Muscle of leg (tissue), 11 donors: ENCODE data around the gene TRPM3. TPM values are rescaled to one million over a fixed set of nuclear protein-coding genes. Genes with fewer than 3 reads are reported as not detected.
"Not testable (repeated sequence)": the region's sequence is repeated elsewhere in the genome, so short reads cannot be mapped to it uniquely, and the experiment has no call there.

Experiments
- DNase-seq: peaks from one replicate; pipeline ENCODE4 v3.0.0; 2013
- H3K27ac ChIP-seq: one replicate; pipeline ENCODE4 v1.5.1; 2013; ENCODE audit warnings: mild to moderate bottlenecking, low read length, control low read depth
- H3K27me3 ChIP-seq: one replicate; pipeline ENCODE4 v1.6.1; 2013; ENCODE audit warnings: low read length; ENCODE audit not compliant: control insufficient read depth, insufficient read depth
- H3K36me3 ChIP-seq: one replicate; pipeline ENCODE4 v1.6.1; 2013; ENCODE audit warnings: low read length; ENCODE audit not compliant: control insufficient read depth, insufficient read depth
- H3K4me1 ChIP-seq: one replicate; pipeline ENCODE4 v1.6.1; 2013; ENCODE audit warnings: low read length; ENCODE audit not compliant: control insufficient read depth, insufficient read depth
- H3K4me3 ChIP-seq: one replicate; pipeline ENCODE4 v1.5.1; 2013; ENCODE audit warnings: low read length, control low read depth
- H3K9me3 ChIP-seq: replicated peaks from 2 replicates; pipeline ENCODE4 v1.6.1; 2013; ENCODE audit warnings: low read depth, low read length; ENCODE audit not compliant: control insufficient read depth
- WGBS: methylation state at CpG from one replicate; pipeline ENCODE4 v1.1.5; 2013; ENCODE audit warnings: missing lambda C conversion rate; ENCODE audit not compliant: insufficient coverage; 5-methylcytosine and 5-hydroxymethylcytosine counted together
- polyA plus RNA-seq, 8 donors: library from polyadenylated mRNA; unstranded; fragments of 120-200 nt; gene quantifications; one replicate each; pipeline versions ENCODE4 v1.2.1 to v1.2.3, GENCODE V29; 2013; ENCODE audit warnings: inconsistent platforms in 1 of 8, low replicate concordance in 1 of 8; ENCODE audit not compliant: insufficient read length in 8 of 8, insufficient read depth in 1 of 8
- total RNA-seq: library from RNA; stranded (reverse); fragments of 120-200 nt; gene quantifications from one replicate; pipeline ENCODE4 v1.2.4, GENCODE V29; 2013

The TRPM3 gene
- total and polyA plus RNA-seq, 9 donors = 0.14 to 0.66 (median 0.31) TPM

DNA sequence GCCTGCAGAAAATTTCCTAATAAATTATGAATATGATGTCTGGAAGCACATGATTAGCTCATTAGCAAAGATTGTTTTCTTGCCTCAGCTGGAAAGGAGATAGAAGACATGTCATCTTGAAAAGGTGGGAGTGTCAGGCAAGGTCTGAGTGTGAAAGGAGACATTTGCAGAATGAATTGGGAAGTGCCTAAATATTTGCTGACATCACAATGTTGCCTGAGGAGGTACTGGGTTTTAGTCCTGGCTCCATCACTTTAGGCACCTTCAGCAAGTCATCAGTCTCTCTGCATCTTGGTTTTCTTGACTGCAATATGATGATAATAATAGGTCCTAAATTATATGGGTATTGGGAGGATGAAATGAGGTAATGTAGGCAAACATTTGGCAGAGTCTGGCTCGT is 140.1 kb downstream of the TRPM3 start:
- no peak overlapping the region for H3K27ac ChIP-seq
- no peaks in the 10 kb centered on the region for H3K9me3 ChIP-seq
- DNase-seq = no peak
- no peaks in the 10 kb centered on the region for H3K27me3 ChIP-seq
- no CpG with 5 or more reads among the region's 1 CpG for WGBS
- H3K4me3 ChIP-seq = no peak overlapping the region
- no peaks in the 10 kb centered on the region for H3K36me3 ChIP-seq
- H3K4me1 ChIP-seq = no peaks in the 10 kb centered on the region

DNA sequence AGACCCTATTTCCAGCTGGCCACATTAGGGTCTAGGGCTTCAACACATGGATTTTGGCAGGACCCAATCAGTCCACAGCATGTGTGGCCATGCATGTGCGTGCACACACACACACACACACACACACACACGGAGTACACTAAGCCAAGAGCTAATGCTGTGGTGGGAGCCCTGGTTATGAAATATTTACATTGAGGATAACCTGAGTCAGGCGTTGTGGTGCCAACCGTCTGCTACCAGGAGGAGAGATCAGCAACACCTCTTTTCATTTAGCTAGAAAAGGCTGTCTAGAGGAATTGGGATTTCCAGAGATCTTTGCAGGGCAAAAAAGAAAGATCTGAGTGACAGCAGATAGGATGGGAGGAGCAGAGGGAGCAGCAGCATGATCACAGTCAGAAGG is 141.5 kb downstream of the TRPM3 start:
- WGBS = 83% methylated on average over 2 of the region's 4 CpGs
- Histone ChIP-seq H3K27me3 (no peaks in the 10 kb centered on the region), H3K36me3 (no peaks in the 10 kb centered on the region), H3K4me3 (no peak overlapping the region), H3K27ac (no peak overlapping the region), H3K9me3 (no peaks in the 10 kb centered on the region), H3K4me1 (no peaks in the 10 kb centered on the region)
- DNase-seq = no peak

DNA sequence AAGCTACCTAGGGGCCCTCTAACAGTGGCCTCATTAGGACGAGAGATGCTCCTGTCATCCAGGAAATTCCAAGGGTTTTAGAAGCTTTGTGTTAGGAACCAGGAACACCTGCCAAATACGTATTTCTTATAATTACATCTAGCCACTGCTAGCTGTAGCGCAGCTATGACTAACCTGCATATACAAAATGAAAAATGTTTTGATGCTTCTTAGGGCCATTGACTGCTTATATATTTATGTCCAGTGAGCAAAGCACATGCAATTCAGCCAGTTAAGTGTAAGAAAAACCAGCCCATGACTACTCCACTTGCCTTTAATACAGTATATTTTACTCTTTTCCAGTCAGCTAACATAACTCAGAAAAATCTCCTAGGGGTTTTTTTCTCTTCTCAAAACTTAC is 143.3 kb downstream of the TRPM3 start:
- no peak overlapping the region for H3K4me3 ChIP-seq
- no peaks in the 10 kb centered on the region for H3K9me3 ChIP-seq
- no peak for DNase-seq
- no peak overlapping the region for H3K27ac ChIP-seq
- 13% methylated on average over 1 of the region's 3 CpGs for WGBS
- no peaks in the 10 kb centered on the region for H3K4me1 ChIP-seq
- H3K36me3 ChIP-seq = no peaks in the 10 kb centered on the region
- no peaks in the 10 kb centered on the region for H3K27me3 ChIP-seq

DNA sequence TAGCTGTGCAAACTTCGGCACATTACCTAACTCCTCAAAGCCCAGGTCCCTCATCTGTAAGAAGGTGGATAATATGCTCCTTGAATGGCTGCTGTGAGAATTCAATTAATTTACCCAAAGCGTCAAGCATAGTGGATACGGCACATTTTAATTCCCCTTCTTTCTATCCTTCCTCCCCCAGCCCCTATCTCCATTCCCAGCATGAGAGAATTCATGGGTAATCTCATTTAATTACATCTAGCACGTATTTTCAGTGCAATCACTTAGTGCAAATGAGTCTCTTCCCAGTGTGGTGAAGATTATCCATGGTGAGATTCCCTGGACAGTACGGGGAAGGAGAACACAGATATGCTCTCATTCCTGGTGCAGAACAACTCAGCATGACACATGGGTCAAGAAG is 145.6 kb downstream of the TRPM3 start:
- Histone ChIP-seq H3K9me3 (no peaks in the 10 kb centered on the region), H3K27ac (no peak overlapping the region), H3K27me3 (no peaks in the 10 kb centered on the region), H3K36me3 (no peaks in the 10 kb centered on the region), H3K4me3 (no peak overlapping the region), H3K4me1 (no peaks in the 10 kb centered on the region)
- 75% methylated on average over 3 of the region's 5 CpGs for WGBS
- DNase-seq = no peak

DNA sequence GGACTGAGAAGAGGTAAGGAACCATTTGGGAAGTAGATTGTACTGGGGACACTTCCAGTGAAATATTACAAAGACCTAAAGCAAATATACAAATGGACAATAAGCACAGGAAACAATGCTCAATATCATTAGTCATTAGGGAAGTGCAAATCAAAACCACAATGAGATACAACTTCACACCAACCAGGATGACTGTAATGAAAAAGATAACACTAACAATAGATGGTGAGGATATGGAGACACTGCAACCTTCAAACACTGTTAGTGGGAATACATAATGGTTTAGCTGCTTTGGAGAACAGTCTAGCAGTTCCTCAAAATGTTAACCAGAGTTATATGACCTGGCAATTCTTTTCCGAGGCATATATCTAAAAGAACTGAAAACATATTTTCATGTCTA is 149.7 kb downstream of the TRPM3 start:
- Histone ChIP-seq H3K4me3 (no peak overlapping the region), H3K4me1 (no peaks in the 10 kb centered on the region), H3K36me3 (no peaks in the 10 kb centered on the region), H3K9me3 (no peaks in the 10 kb centered on the region), H3K27me3 (no peaks in the 10 kb centered on the region), H3K27ac (no peak overlapping the region)
- DNase-seq = no peak
- no CpG with 5 or more reads among the region's 1 CpG for WGBS

DNA sequence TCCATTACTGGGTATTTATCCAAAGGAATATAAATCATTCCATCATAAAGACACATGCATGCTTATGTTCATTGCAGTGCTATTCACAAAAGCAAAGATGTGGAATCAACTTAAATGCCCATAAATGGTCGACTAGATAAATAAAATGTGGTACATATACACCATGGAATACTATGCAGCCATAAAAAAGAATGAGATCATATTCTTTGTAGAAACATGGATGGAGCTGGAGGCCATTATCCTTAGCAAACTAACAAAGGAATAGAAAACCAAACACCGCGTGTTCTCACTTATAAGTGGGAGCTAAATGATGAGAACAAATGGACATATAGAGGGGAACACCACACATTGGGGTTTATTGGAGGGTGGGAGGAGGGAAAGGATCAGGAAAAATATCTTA is 155.0 kb downstream of the TRPM3 start:
- H3K36me3 ChIP-seq, H3K4me1 ChIP-seq, DNase-seq, H3K9me3 ChIP-seq, H3K4me3 ChIP-seq, H3K27ac ChIP-seq, H3K27me3 ChIP-seq: not testable (repeated sequence)
- WGBS = no CpG with 5 or more reads among the region's 3 CpGs

DNA sequence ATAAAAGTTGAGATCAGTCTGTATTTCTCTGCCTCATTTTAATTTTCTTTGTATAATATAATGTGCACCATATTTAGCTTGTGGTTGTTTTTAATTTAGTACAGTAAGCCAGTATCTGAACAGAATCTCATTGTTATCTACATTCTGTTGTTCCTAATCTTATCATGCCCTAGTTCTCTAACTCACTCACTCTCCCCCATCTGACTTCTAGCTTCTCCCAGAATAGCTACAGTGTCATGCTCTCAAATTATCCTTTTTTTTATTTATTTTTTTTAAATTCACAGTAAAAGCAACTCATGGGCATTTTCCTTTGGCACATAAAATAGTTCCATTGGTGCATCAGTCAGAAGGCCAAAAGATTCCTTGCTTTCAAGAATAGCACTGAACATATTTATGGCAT is 156.6 kb downstream of the TRPM3 start:
- DNase-seq = no peak
- Histone ChIP-seq H3K27ac (no peak overlapping the region), H3K9me3 (no peaks in the 10 kb centered on the region), H3K27me3 (no peaks in the 10 kb centered on the region), H3K4me3 (no peak overlapping the region), H3K4me1 (no peaks in the 10 kb centered on the region), H3K36me3 (no peaks in the 10 kb centered on the region)

DNA sequence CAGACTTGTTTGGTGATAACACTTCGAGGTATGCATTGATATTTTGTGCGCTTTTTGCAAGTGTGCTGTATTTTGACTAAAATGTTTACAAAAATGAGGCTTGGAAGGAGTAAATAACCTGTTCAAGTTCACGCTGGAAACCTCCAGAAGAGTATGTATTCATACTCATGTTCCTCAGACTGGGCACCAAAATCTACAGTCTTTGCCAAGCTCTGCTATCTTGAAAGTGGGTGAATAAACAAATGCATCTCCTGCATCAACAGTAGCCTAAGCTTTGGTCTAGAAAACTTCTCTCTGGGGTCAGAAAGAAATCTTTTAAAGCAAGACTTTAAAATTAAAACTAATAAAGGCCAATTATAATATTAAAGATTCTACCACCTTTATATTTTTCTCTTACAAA is 157.9 kb downstream of the TRPM3 start:
- H3K4me1 ChIP-seq = no peaks in the 10 kb centered on the region
- no peaks in the 10 kb centered on the region for H3K9me3 ChIP-seq
- no peak overlapping the region for H3K27ac ChIP-seq
- H3K4me3 ChIP-seq = no peak overlapping the region
- H3K27me3 ChIP-seq = no peaks in the 10 kb centered on the region
- H3K36me3 ChIP-seq = no peaks in the 10 kb centered on the region
- WGBS = 100% methylated on average over 1 of the region's 3 CpGs
- DNase-seq = no peak

DNA sequence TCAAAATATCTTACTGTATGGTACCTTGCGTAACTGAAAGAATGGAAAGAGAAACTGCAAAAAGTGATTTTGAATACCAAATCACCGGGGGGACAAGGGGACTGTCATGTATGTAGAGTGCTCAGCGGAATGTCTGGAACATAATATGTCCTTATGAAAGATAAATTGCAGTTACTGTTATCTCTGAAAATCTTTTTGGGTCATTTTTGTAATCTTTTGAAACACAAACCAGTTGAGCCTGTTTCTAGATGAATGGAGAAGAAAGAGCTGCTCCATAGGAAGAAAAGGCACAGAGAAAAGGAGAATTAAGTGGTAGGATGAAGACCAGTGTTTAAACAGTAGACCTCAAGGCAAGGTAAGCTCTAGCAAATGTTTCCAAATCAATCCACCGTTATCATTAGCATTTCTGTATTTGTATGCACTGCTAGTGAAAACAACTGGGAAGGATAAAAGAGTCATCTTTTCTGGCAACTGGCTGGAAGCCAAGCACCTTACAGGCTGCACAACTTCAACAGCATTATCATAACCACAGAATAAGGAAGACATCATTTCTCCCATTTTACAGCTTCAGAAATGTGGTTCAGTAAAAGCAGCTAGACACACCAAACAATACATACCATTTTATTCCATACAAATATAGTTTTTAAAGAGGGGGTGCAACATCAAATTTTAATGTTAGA is 158.5 kb downstream of the TRPM3 start:
- Histone ChIP-seq H3K27ac (no peak overlapping the region), H3K4me3 (no peak overlapping the region), H3K27me3 (no peaks in the 10 kb centered on the region), H3K9me3 (no peaks in the 10 kb centered on the region), H3K4me1 (no peaks in the 10 kb centered on the region), H3K36me3 (no peaks in the 10 kb centered on the region)
- WGBS = 90% methylated on average over 2 of the region's 4 CpGs
- DNase-seq = no peak

DNA sequence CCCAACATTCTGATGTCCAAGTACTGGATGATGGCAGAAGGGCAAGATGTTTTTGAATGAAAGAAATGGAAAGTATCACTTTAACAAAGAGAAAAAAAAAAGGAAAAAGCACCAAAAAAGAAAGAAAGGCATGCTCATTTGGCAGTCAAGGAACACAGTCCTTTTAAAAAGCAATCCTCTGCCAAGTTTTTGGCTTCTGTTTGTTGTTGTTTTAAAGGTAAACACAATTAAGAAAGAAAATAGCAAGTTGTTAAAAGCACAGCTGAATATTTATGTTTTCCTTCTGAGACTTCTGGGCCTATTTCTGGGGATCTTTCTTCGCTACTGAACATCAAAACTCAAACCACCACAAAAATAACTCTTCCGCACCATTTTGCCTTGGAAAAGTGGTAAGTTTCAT is 162.1 kb downstream of the TRPM3 start:
- no peaks in the 10 kb centered on the region for H3K36me3 ChIP-seq
- H3K4me1 ChIP-seq = no peaks in the 10 kb centered on the region
- no peaks in the 10 kb centered on the region for H3K27me3 ChIP-seq
- DNase-seq = no peak
- H3K9me3 ChIP-seq = no peaks in the 10 kb centered on the region
- WGBS = no CpG with 5 or more reads among the region's 2 CpGs
- H3K27ac ChIP-seq = no peak overlapping the region
- H3K4me3 ChIP-seq = no peak overlapping the region

DNA sequence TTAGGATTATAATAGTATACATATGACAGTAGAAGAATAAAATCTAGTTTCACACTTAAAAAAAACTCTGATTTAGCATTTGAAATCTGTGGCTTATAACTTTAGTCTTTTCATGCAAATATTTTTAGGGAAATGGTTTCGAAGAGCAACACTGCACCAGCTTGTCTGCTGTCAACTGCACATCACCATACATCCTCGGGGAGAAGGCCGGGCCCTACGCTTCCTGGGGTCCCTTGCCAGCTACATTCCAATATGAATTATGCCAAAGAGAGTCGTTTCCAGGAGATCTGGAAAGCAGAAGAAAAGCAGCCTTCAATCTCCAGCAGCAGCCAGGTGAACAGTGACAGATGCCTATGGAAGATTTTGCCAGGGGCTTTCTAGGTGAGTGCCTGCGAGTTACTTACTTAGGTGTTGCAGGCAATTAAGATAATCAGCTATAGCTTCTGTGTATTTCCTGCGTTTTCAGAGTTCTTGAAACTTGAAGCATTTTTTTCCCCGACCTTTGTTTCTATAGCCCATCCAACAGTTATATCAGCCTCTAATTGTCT is 166.8 kb downstream of the TRPM3 start:
- Histone ChIP-seq H3K9me3 (no peaks in the 10 kb centered on the region), H3K27me3 (no peaks in the 10 kb centered on the region), H3K4me1 (no peaks in the 10 kb centered on the region), H3K4me3 (no peak overlapping the region), H3K27ac (no peak overlapping the region), H3K36me3 (no peaks in the 10 kb centered on the region)
- DNase-seq = no peak
- WGBS = 40% methylated on average over 1 of the region's 8 CpGs
